NCI-H82 treated with DMSO at 0.1 percent for 48 hours (cell line): Measurements from ENCODE around the gene PRSS36.
"Not testable (repeated sequence)": the region's sequence is repeated elsewhere in the genome, so short reads cannot be mapped to it uniquely, and the experiment has no call there.

Source experiments
- DNase-seq: peaks from one replicate; lab custom pipeline; 2025; ENCODE audit not compliant: unreplicated experiment; lab: John Stamatoyannopoulos, UW

The PRSS36 gene

GRCh38 chr16:31149894-31150890 lies at the start of gene PRSS36:
PRSS36 (minus strand) TSS chr16:31150066; CDS start chr16:31150035, 31 bp downstream.
- no peak for DNase-seq

GRCh38 chr16:31199430-31200041 lies 49.7 kb upstream of the PRSS36 start:
- no peak for DNase-seq

GRCh38 chr16:31198207-31198882 lies 48.5 kb upstream of the PRSS36 start:
- no peak for DNase-seq

GRCh38 chr16:31196324-31197088 lies 46.6 kb upstream of the PRSS36 start:
- DNase-seq = no peak

- DNase-seq = not testable (repeated sequence)
These were observed 46.0 kb upstream of the PRSS36 start for GRCh38 chr16:31195861-31196260.

GRCh38 chr16:31194898-31195297 lies 45.0 kb upstream of the PRSS36 start:
- DNase-seq = no peak

GRCh38 chr16:31193874-31194273 lies 44.0 kb upstream of the PRSS36 start:
- DNase-seq = no peak

GRCh38 chr16:31192856-31193642 lies 43.2 kb upstream of the PRSS36 start:
- DNase-seq = no peak

GRCh38 chr16:31191697-31192428 lies 42.0 kb upstream of the PRSS36 start:
- DNase-seq = no peak

GRCh38 chr16:31190818-31191444 lies 41.1 kb upstream of the PRSS36 start:
- DNase-seq = no peak

- no peak for DNase-seq
These were observed 40.2 kb upstream of the PRSS36 start for GRCh38 chr16:31190061-31190460.

- no peak for DNase-seq
These were observed 39.5 kb upstream of the PRSS36 start for GRCh38 chr16:31189412-31189778.

GRCh38 chr16:31188450-31189411 lies 38.9 kb upstream of the PRSS36 start:
- no peak for DNase-seq

- DNase-seq = no peak
These were observed 37.9 kb upstream of the PRSS36 start for GRCh38 chr16:31187808-31188189.

- DNase-seq = no peak
These were observed 37.3 kb upstream of the PRSS36 start for GRCh38 chr16:31186930-31187807.

GRCh38 chr16:31186176-31186575 lies 36.3 kb upstream of the PRSS36 start:
- DNase-seq = no peak

GRCh38 chr16:31185339-31185738 lies 35.5 kb upstream of the PRSS36 start:
- no peak for DNase-seq
